GM13976 (cell line): ENCODE measurements around the gene MPP1.

Experiments used
- DNase-seq: peaks from one replicate; pipeline ENCODE4 v3.0.0; 2012; ENCODE audit warnings: low spot score
- in situ Hi-C: fragments of 300-500 bp; cut with MboI; formaldehyde crosslinking; loops from one replicate; pipeline ENCODE4 v1.12.0; 2022; ENCODE audit warnings: low sequenced_read_pairs, mixed read lengths, inconsistent platforms; ENCODE audit not compliant: unreplicated experiment
- TF ChIP-seq, protein P1 (sequence below): IDR thresholded peaks from 2 replicates; pipeline ENCODE4 v1.5.1; 2012; ENCODE audit warnings: borderline replicate concordance, mild to moderate bottlenecking; ENCODE audit not compliant: insufficient read depth; ENCODE audit errors: extremely low read depth, missing control alignments, control extremely low read depth

MPP1 gene

GRCh38 chrX:154800478-154801210, 4.6 kb downstream of the MPP1 start:
- TF ChIP-seq, protein P1, sequence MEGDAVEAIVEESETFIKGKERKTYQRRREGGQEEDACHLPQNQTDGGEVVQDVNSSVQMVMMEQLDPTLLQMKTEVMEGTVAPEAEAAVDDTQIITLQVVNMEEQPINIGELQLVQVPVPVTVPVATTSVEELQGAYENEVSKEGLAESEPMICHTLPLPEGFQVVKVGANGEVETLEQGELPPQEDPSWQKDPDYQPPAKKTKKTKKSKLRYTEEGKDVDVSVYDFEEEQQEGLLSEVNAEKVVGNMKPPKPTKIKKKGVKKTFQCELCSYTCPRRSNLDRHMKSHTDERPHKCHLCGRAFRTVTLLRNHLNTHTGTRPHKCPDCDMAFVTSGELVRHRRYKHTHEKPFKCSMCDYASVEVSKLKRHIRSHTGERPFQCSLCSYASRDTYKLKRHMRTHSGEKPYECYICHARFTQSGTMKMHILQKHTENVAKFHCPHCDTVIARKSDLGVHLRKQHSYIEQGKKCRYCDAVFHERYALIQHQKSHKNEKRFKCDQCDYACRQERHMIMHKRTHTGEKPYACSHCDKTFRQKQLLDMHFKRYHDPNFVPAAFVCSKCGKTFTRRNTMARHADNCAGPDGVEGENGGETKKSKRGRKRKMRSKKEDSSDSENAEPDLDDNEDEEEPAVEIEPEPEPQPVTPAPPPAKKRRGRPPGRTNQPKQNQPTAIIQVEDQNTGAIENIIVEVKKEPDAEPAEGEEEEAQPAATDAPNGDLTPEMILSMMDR = no peak
- in situ Hi-C loops = loop anchor here (25.0 kb wide), 1 partner anchor 112 kb away; no protein-coding TSS in a partner anchor
- no peak for DNase-seq

DNA sequence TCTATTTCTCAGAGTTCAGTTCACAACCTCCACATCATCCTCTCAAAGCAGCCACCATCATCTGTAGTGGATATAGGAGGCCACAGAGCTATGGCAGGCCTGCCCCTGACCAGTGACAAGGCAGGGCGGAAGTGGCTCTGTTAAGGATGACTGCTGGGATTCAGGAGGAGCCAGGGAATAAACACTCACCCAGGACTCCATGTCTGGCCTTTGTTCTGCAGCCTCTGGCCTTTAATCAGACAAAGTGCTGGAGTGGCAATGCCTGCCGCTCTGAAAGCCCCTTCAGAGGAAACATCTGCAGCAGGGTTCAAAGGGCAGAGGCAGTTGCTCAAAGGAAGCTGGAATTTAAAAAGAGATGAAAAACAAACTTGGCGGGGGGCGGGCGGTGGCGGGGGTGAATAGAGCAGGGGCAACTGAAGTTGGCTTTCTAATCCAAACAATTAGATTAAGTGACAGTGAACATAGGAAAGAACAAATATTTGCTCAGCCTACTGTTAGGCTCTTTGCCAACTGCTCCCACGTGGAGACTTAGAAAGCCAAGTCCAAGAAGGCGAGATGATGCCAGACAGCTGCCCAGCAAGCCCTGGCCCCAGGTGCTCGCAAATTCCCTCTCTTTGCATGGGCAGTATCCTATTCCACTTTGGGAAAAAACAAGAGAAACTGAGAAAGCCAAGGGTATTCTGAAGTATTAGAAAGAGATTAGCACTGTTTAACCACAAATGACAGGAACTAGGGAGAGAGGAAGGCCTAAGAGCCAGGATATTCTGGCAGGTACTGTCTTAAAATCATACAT, 5.5 kb downstream of the MPP1 start:
- in situ Hi-C loops = loop anchor here (25.0 kb wide), 1 partner anchor 113 kb away; no protein-coding TSS in a partner anchor
- TF ChIP-seq, protein P1 = no peak

GRCh38 chrX:154797006-154797405, 8.3 kb downstream of the MPP1 start:
- in situ Hi-C loops = no loop called here
- no peak for DNase-seq
- TF ChIP-seq, protein P1 = no peak

More for the DNA sequence above, 5.5 kb downstream of the MPP1 start:
- no peak for DNase-seq

DNA sequence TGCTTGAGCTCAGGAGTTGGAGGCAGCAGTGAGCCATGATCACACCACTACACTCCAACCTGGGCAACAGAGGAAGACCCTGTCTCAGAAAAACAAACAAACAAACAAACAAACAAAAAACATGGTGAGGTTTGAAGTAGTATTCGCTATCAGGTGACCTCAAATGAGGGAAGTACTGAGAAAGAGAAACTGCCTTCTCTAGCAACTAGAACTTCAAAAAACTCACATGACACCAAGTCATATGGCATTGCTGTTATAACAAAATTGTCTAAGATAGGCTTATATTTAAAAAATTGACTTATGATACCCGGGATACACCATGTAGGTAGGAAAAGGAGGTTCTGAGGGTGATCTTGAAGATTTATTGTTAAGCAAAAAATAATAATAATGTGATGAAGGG, 10.3 kb downstream of the MPP1 start:
- TF ChIP-seq, protein P1 = no peak
- DNase-seq = no peak
- in situ Hi-C loops = no loop called here

DNA sequence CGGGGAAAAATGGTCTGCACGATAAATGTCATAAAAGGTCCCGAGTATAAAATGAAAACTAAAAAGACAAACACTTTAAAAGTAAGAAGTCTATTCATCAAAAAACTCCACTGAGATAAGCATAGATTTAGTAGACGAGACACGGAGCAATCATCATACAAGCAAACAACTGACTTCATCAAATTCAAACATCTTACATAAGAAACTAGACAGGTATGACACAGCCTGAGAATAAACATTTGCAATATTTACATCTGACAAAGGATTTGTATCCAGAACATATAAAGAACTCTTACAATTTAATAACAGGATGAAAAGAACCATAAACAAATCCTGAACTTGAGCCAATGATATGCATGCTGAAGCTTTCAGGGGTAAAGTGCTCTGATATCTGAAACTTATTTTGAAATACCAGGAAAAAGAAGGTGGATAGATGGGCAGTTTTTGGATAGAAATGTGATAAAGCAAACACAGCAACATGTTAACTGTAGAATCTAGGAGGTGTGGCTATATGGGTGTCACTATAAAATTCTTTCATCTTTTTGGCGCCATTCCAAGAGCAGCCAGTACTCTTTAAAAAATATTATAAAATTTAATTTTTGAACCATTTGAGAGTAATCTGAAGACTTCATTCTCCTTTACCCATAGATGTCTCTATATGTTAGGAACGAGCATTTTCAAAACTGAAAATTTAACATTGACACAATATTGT, 12.0 kb downstream of the MPP1 start:
- in situ Hi-C loops = no loop called here
- no peak for DNase-seq
- TF ChIP-seq, protein P1 = no peak

DNA sequence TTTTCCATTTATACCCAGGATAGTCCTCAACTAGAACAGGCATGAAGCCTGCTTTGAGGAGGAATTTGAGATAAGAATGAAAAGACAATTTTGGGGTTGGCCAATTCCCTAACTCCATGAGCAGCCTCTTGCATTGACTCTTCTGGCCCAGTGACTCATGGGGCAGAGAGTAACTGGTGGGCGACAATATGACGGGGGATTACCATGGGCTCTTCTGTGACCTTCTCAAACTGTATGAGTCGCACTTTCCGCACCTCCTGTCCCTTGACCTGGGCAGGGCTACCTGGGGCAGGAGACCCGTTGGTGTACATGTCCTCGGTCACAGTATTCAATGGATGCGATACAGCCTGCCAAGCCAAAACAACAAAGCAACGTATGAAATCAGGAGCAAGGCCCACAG, 13.3 kb downstream of the MPP1 start:
- DNase-seq = no peak
- in situ Hi-C loops = no loop called here
- TF ChIP-seq, protein P1 = no peak
